Common myeloid progenitor, CD34-positive (primary cell): ENCODE results near the gene TMEM125.
A peak's percentile ranks its signal among the peaks of the same experiment; 100 is the strongest.

Experiments used
- CTCF ChIA-PET: fragments of 350-600 bp; sonication (Branson Sonifier 250); formaldehyde crosslinking; loops from one replicate; lab custom pipeline; 2021; ENCODE audit warnings: antibody characterized with exemption; lab: Charles Lee
- POLR2A ChIA-PET: fragments of 350-600 bp; sonication (Branson Sonifier 250); formaldehyde crosslinking; loops from one replicate; lab custom pipeline; 2021; ENCODE audit warnings: antibody characterized with exemption; lab: Charles Lee
- DNase-seq, 3 donors: peaks; one replicate each; pipeline versions ENCODE4 v3.0.0 to v3.0.0-alpha.2; 2013
- H3K27ac ChIP-seq, 2 experiments: 1 replicate in 1 of 2; 2 replicates in 1 of 2; pipeline ENCODE4 v1.7.0; 2013; ENCODE audit warnings: inconsistent platforms in 2 of 2, low read length in 2 of 2, mild to moderate bottlenecking in 2 of 2, low read depth in 1 of 2, moderate library complexity in 1 of 2; ENCODE audit not compliant: severe bottlenecking in 2 of 2, insufficient read depth in 1 of 2, poor library complexity in 1 of 2
- H3K27me3 ChIP-seq, 5 experiments: replicated peaks in 2 of 5; 1 replicate in 3 of 5; 2 replicates in 2 of 5; pipeline versions ENCODE4 v1.6.1 to v1.7.0; 2013; ENCODE audit warnings: low read length in 4 of 5, mild to moderate bottlenecking in 2 of 5, moderate library complexity in 2 of 5, inconsistent platforms in 1 of 5; ENCODE audit not compliant: insufficient read depth in 5 of 5, control insufficient read depth in 4 of 5
- H3K36me3 ChIP-seq, 4 experiments: 1 replicate in 2 of 4; 2 replicates in 2 of 4; pipeline versions ENCODE4 v1.6.1 to v1.7.0; 2013; ENCODE audit warnings: low read length in 3 of 4, control low read depth in 1 of 4, mild to moderate bottlenecking in 1 of 4; ENCODE audit not compliant: control insufficient read depth in 4 of 4, insufficient read depth in 4 of 4
- H3K4me1 ChIP-seq, 4 experiments: 1 replicate in 3 of 4; 2 replicates in 1 of 4; pipeline versions ENCODE4 v1.6.1 to v1.7.1; 2013; ENCODE audit warnings: low read length in 3 of 4, mild to moderate bottlenecking in 3 of 4, control low read depth in 1 of 4, inconsistent platforms in 1 of 4, moderate library complexity in 1 of 4; ENCODE audit not compliant: control insufficient read depth in 4 of 4, insufficient read depth in 4 of 4; ENCODE audit errors: control extremely low read depth in 1 of 4
- H3K4me3 ChIP-seq, 7 experiments: 1 replicate in 4 of 7; 2 replicates in 3 of 7; pipeline versions ENCODE4 v1.5.1 to v1.7.0; 2013; ENCODE audit warnings: mild to moderate bottlenecking in 7 of 7, low read length in 6 of 7, moderate library complexity in 6 of 7, inconsistent platforms in 2 of 7, low read depth in 2 of 7, control low read depth in 1 of 7; ENCODE audit not compliant: insufficient read depth in 4 of 7, control insufficient read depth in 1 of 7; ENCODE audit errors: extremely low read depth in 1 of 7
- H3K9me3 ChIP-seq, 5 experiments: 1 replicate in 4 of 5; 2 replicates in 1 of 5; pipeline versions ENCODE4 v1.6.1 to v1.7.1; 2013; ENCODE audit warnings: low read length in 4 of 5, mild to moderate bottlenecking in 2 of 5, inconsistent platforms in 1 of 5, low read depth in 1 of 5, moderate library complexity in 1 of 5; ENCODE audit not compliant: control insufficient read depth in 4 of 5, insufficient read depth in 2 of 5; ENCODE audit errors: control extremely low read depth in 1 of 5
- WGBS: methylation state at CpG from one replicate; pipeline ENCODE4 v1.1.5; 2013; ENCODE audit not compliant: insufficient coverage; 5-methylcytosine and 5-hydroxymethylcytosine counted together

The TMEM125 gene

DNA sequence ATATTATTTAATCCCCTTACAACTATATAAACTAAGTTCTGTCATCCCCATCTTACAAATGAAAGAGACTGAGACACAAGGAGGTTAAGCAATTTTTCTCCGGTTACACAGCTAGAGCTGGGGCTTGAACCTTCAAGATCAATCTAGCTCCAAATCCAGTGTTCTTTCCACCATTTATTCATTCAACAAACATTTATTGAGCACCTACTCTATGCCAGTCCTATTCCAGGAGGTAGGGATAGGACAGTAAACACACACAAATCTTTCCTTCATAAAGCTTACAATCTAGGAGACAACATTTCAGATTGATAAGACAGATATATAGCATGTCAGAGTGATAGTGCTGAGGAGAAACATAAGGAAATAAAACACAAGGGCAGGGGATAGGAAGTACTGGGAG lies 2.9 kb upstream of the TMEM125 start:
- CTCF ChIA-PET, result interaction anchor here (1.1 to 1.2 kb wide), 2 partner anchors 13 to 28 kb away, joined by 3 read pairs; no protein-coding TSS in a partner anchor
- no peak overlapping the region for H3K4me3 ChIP-seq

DNA sequence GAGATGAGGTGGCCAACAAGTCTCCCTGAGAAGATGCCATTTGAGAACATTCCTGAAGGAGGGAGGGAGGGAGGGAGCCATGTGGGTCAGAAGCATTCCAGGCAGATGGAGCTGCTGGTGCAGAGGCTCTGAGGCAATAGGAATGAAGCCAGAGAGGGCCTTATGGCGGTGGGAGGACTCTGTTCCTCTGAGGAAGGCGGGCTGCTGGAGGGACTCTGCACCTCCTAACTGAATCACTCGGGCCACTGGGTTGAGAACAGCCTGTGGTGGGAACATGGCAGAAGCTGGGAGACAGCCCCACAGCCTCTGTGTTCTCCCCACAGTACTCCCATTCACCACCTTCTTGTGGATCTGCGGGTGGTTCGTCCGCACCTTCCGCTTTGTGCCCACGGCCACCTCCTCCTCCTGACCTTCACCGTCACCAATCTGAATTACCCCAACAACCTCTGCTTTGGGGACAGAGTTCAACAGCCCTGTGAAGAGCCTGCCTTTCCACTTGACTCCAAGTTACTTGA lies 2.4 kb upstream of the TMEM125 start:
- WGBS, result 93% methylated on average over 7 of the region's 9 CpGs
- peaks cover 0 to 21% (median 6%) of the 10 kb centered on the region in 4 experiments for H3K4me1 ChIP-seq
- H3K36me3 ChIP-seq, result no peaks in the 10 kb centered on the region
- DNase-seq, result no peak
- POLR2A ChIA-PET, result interaction anchor here (0.9 kb wide), 1 partner anchor 10 kb away, joined by 3 read pairs; no protein-coding TSS in a partner anchor
- no peaks in the 10 kb centered on the region for H3K27me3 ChIP-seq
- CTCF ChIA-PET, result interaction anchor here (1.1 to 1.5 kb wide), 3 partner anchors 12 to 27 kb away, joined by 3 to 5 read pairs (median 3); no protein-coding TSS in a partner anchor
- H3K4me3 ChIP-seq, result no peak overlapping the region
- no peak overlapping the region for H3K27ac ChIP-seq
- H3K9me3 ChIP-seq, result peaks cover 0 to 4% (median 0%) of the 10 kb centered on the region in 5 experiments

More for the DNA sequence above, 2.9 kb upstream of the TMEM125 start:
- Histone ChIP-seq H3K4me1 (peaks cover 0 to 21% (median 6%) of the 10 kb centered on the region in 4 experiments), H3K27me3 (no peaks in the 10 kb centered on the region), H3K36me3 (no peaks in the 10 kb centered on the region), H3K9me3 (peaks cover 0 to 4% (median 0%) of the 10 kb centered on the region in 5 experiments), H3K27ac (no peak overlapping the region)
- POLR2A ChIA-PET, result interaction anchor here (0.9 kb wide), 1 partner anchor 9 kb away, joined by 3 read pairs; no protein-coding TSS in a partner anchor
- WGBS, result no CpG with 5 or more reads among the region's 1 CpG
- DNase-seq, result no peak

DNA sequence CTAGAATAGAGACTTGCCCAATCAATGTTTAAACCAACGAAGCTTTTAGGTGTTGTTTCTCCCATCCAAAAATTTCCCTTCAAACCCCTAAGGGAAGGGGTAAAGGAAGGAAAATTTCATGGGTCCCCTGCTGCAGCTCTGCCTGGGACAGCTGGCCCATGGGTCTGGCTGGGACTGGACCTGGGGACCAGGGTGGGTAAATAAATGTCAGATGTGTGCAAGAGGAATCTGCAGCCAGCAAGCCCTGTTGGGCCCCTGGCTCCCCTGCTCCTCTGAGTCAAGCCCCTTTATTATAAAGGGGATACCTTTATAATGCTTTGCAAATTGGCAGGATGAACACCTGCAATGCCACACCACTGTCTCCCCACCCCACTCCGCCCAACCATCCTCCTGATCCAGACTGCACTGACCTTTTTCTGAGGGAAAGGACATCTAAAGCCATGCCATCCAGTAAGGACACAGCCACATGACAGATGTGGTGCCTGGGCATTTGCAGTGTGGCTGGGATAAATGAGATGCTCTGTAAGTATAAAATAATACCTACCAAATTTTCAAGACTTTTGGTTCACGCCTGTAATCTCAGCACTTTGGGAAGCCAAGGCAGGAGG lies 1.9 kb upstream of the TMEM125 start:
- POLR2A ChIA-PET, result no interaction called here
- 100% methylated on average over 1 of the region's 3 CpGs for WGBS
- Histone ChIP-seq H3K4me1 (peaks cover 0 to 21% (median 6%) of the 10 kb centered on the region in 4 experiments), H3K27me3 (no peaks in the 10 kb centered on the region), H3K4me3 (no peak overlapping the region), H3K9me3 (peaks cover 0 to 4% (median 0%) of the 10 kb centered on the region in 5 experiments), H3K36me3 (no peaks in the 10 kb centered on the region), H3K27ac (no peak overlapping the region)
- DNase-seq, result no peak
- CTCF ChIA-PET, result interaction anchor here (1.2 to 1.5 kb wide), 3 partner anchors 12 to 100 kb away, joined by 3 to 5 read pairs (median 3); partner anchors contain the start of gene ELOVL1

DNA sequence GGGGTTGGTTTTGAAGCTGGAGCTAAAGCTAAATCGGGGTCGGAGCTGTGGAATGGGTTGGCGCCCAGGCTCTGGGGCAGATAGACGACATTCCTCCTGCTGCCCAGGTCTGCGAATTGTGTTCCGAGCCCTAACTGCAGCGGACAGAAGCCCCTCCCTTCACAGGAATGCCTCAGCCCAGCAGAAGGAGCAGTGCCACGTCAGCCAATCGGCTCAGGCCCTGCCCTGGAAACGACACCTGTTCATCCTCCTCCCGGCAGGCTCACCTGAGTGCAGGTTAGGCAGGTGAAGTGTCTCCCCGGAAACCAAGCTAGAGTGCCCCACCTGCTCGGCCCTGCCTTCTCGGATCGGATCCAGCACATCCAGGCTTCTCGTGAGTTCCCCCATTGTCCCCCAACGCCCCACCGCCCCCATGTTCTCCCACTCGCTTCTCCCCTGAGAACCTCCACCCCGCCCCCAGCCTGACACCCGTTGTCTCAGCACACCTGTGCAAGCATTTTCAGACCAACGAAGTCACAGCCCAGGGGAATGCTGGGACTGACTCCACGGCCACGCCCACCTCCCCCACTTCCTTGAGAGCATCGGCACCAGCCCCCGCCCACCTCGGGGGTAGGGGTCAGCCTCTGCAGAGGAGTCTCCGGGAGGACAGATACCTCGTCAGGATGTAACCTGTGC lies 775 bp downstream of the TMEM125 start:
- peaks cover 0 to 30% (median 15%) of the 10 kb centered on the region in 4 experiments for H3K4me1 ChIP-seq
- H3K27me3 ChIP-seq, result no peaks in the 10 kb centered on the region
- H3K4me3 ChIP-seq, result peak overlapping the region in 5 of 7 experiments; percentile 64 to 90 (median 71)
- CTCF ChIA-PET, result no interaction called here
- POLR2A ChIA-PET, result no interaction called here
- no peaks in the 10 kb centered on the region for H3K36me3 ChIP-seq
- WGBS, result 3% methylated on average over 17 of the region's 29 CpGs
- no peaks in the 10 kb centered on the region for H3K9me3 ChIP-seq
- peak overlapping the region in 1 of 2 experiments; percentile 52 for H3K27ac ChIP-seq
- DNase-seq, result peak; percentile 21 to 45 (median 32)

DNA sequence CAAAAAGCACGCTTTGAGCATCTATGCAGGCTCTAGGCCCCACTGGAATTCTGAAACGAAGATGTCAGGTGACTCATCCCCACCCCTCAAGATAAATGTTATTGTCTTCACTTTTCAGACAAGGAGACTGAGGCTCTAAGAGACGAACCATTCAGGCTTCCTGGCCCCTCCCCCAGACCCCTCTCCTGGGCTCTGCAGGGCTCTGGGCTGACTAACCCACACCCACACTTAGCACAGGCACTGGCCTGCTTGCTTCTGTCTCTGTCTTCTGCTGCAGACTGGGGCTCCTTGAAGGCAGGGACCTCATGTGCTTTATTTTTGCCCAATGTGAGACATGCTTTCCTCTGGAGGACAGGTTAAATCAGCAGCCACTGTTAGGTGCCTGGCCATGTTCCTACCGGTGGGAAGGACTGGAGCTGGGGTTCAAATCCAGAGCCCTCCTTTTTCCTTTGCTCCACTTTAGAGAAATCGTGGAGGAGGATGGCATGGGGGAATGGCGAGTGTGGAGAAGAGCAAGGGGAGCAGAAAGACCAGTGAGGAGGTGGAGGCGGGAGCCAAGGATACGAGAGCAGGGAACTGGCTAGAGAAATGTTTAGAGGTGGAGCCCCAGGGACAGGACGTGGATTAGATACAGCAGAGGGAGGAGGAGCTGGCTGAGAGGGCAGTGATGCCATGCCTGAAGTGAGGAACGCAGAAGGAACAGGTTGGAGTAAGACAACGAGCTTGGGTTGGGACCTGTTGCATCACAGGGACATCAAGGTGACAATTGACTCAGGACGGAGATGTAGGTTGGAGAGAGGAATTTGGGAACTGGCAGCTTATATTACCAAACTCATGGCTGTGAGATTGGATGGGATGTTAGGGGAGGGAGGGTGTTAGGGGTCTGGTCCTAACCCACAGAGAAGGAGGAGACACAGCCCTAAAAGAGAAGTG lies 1.7 kb downstream of the TMEM125 start:
- Histone ChIP-seq H3K27me3 (no peaks in the 10 kb centered on the region), H3K9me3 (no peaks in the 10 kb centered on the region), H3K27ac (no peak overlapping the region), H3K4me3 (peak overlapping the region in 5 of 7 experiments; percentile 64 to 90 (median 71)), H3K36me3 (no peaks in the 10 kb centered on the region), H3K4me1 (peaks cover 0 to 30% (median 15%) of the 10 kb centered on the region in 4 experiments)
- 85% methylated on average over 8 of the region's 12 CpGs for WGBS
- ChIA-PET POLR2A (interaction anchor here (0.6 kb wide), 2 partner anchors 22 to 118 kb away, joined by 3 read pairs; partner anchors contain the start of genes MED8 and SZT2), CTCF (interaction anchor here (1.0 kb wide), 1 partner anchor 45 kb away, joined by 4 read pairs; no protein-coding TSS in a partner anchor)
- DNase-seq, result no peak

DNA sequence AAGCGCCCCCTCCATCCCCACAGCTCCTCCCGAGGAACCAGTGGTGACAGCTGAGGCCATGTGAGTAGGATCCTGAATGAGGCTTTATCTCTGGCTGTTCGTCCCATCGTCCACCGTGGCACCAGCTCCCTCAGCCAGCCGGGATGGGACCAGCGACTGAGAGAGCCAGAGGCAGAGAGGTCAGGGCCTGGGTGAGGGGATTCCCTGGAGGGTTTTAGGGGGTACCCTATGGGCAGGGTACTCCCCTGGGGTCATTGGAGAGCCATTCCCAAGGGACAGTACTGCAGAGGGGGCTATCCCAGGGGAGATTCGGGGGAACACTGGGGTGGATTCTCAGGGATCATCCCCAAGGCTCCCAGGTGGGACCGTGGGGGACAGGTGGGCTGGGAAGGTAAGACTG lies 2.4 kb downstream of the TMEM125 start:
- Histone ChIP-seq H3K4me3 (no peak overlapping the region), H3K36me3 (no peaks in the 10 kb centered on the region), H3K27ac (no peak overlapping the region), H3K9me3 (no peaks in the 10 kb centered on the region), H3K4me1 (peaks cover 0 to 30% (median 15%) of the 10 kb centered on the region in 4 experiments), H3K27me3 (peaks cover 0 to 2% (median 0%) of the 10 kb centered on the region in 5 experiments)
- 100% methylated on average over 1 of the region's 9 CpGs for WGBS
- no peak for DNase-seq
- POLR2A ChIA-PET, result interaction anchor here (0.6 kb wide), 2 partner anchors 22 to 117 kb away, joined by 3 read pairs; partner anchors contain the start of genes MED8 and SZT2
- CTCF ChIA-PET, result interaction anchor here (1.0 kb wide), 1 partner anchor 45 kb away, joined by 4 read pairs; no protein-coding TSS in a partner anchor
